Panc1 (cell line): ENCODE data around the gene MACROD2. TPM values are rescaled to one million over a fixed set of nuclear protein-coding genes. Genes with fewer than 3 reads are reported as not detected.

ENCODE experiments used
- ATAC-seq: fragments of 200-7000 bp; cut with Tn5 transposase; 2 replicates; pipeline ENCODE4 v1.9.1; 2020; ENCODE audit warnings: mild to moderate bottlenecking, moderate library complexity
- BruUV-seq: library from RNA; stranded (reverse); fragments of 400-500 nt; replicated peaks from 2 replicates; lab custom pipeline; 2021; lab: Mats Ljungman, UMichigan
- CTCF ChIA-PET: fragments of 300-600 bp; sonication (Branson Sonifier 250); formaldehyde crosslinking; loops from one replicate; lab custom pipeline; 2022; ENCODE audit warnings: antibody characterized with exemption; lab: Charles Lee
- POLR2A ChIA-PET: fragments of 300-600 bp; sonication (Branson Sonifier 250); formaldehyde crosslinking; loops from one replicate; lab custom pipeline; 2022; ENCODE audit warnings: antibody characterized with exemption; lab: Charles Lee
- DNase-seq: peaks from one replicate; pipeline ENCODE4 v3.0.0-alpha.2; 2010; ENCODE audit warnings: low read depth, low spot score
- H3K27ac ChIP-seq: 2 replicates; pipeline ENCODE4 v1.5.1; 2011; ENCODE audit warnings: mild to moderate bottlenecking, low read length, inconsistent platforms
- H3K27me3 ChIP-seq: fragments of 200-500 bp; sonication (Bioruptor generic); 2 replicates; pipeline ENCODE4 v1.6.0; 2014; ENCODE audit warnings: low read length, inconsistent platforms; ENCODE audit not compliant: control insufficient read depth, insufficient read depth
- H3K36me3 ChIP-seq: fragments of 200-500 bp; sonication (Bioruptor generic); 2 replicates; pipeline ENCODE4 v1.5.1; 2014; ENCODE audit warnings: inconsistent platforms, mild to moderate bottlenecking, low read length, moderate library complexity; ENCODE audit not compliant: control insufficient read depth, insufficient read depth
- H3K4me1 ChIP-seq: 2 replicates; pipeline ENCODE4 v1.5.1; 2011; ENCODE audit warnings: inconsistent platforms, mild to moderate bottlenecking, low read length, moderate library complexity; ENCODE audit not compliant: control insufficient read depth, insufficient read depth
- H3K4me3 ChIP-seq, 2 experiments: 2 replicates each; pipeline ENCODE4 v1.5.1; 2011 to 2012; ENCODE audit warnings: low read depth in 2 of 2, low read length in 2 of 2, mild to moderate bottlenecking in 2 of 2, inconsistent platforms in 1 of 2, moderate library complexity in 1 of 2
- H3K9me3 ChIP-seq: fragments of 200-500 bp; sonication (Bioruptor generic); 2 replicates; pipeline ENCODE4 v1.5.1; 2014; ENCODE audit warnings: low read depth, mild to moderate bottlenecking, inconsistent platforms, low read length, moderate library complexity; ENCODE audit not compliant: control insufficient read depth, insufficient read depth
- CTCF ChIP-seq: fragments of 450-650 bp; IDR thresholded peaks from 2 replicates; pipeline ENCODE4 v1.5.1; 2017; ENCODE audit warnings: mild to moderate bottlenecking
- POLR2AphosphoS5 ChIP-seq: IDR thresholded peaks from 2 replicates; pipeline ENCODE4 v1.6.1; 2012; ENCODE audit warnings: mild to moderate bottlenecking, low read depth, low read length, moderate library complexity
- REST ChIP-seq, 2 experiments: IDR thresholded peaks; 2 replicates each; pipeline ENCODE4 v1.6.1; 2011 to 2012; ENCODE audit warnings: low read depth in 2 of 2, control low read depth in 1 of 2, low read length in 1 of 2, mild to moderate bottlenecking in 1 of 2, moderate library complexity in 1 of 2; ENCODE audit not compliant: insufficient read depth in 1 of 2
- SIN3A ChIP-seq: IDR thresholded peaks from 2 replicates; pipeline ENCODE4 v1.6.1; 2012; ENCODE audit warnings: low read depth, mild to moderate bottlenecking, low read length, moderate library complexity, borderline replicate concordance; ENCODE audit not compliant: insufficient read depth
- TCF7L2 ChIP-seq: IDR thresholded peaks from 2 replicates; pipeline ENCODE4 v1.6.1; 2011; ENCODE audit warnings: mild to moderate bottlenecking, low read depth, low read length, inconsistent platforms
- in situ Hi-C: cut with HindIII; loops from 2 replicates; pipeline ENCODE4 v1.10.0; 2016; ENCODE audit warnings: low sequenced_read_pairs, low pct_unique_long_range_greater_than_20kb
- intact Hi-C: fragments of 100-400 bp; cut with micrococcal nuclease; formaldehyde crosslinking; loops from one replicate; pipeline ENCODE4 v1.10.0; 2022; ENCODE audit not compliant: unreplicated experiment
- total RNA-seq: library from RNA; stranded (reverse); gene quantifications from one replicate; pipeline ENCODE4 v1.2.1, GENCODE V29; 2021; ENCODE audit not compliant: unreplicated experiment

Gene MACROD2
- total RNA-seq, 1 experiment from 2014 or later: 1.2 TPM

GRCh38 chr20:14203657-14204056 is 208.3 kb downstream of the MACROD2 start:
- TF ChIP-seq REST (IDR thresholded peaks at IDR 0.05; ENCODE audit: insufficient read depth in 1 of 2, low read depth in 2 of 2, low read length in 1 of 2) (no peak), CTCF (no peak), SIN3A (no peak), TCF7L2 (no peak), POLR2AphosphoS5 (no peak)
- CTCF ChIA-PET: no interaction called here
- Histone ChIP-seq H3K27me3 (no peaks in the 10 kb centered on the region), H3K4me3 (no peak overlapping the region), H3K9me3 (no peaks in the 10 kb centered on the region), H3K36me3 (no peaks in the 10 kb centered on the region), H3K27ac (no peak overlapping the region), H3K4me1 (no peaks in the 10 kb centered on the region)
- no peak for DNase-seq
- POLR2A ChIA-PET: no interaction called here
- no peak for ATAC-seq
- no TSS peak for BruUV-seq
- intact Hi-C loops (no loop called here), in situ Hi-C loops (no loop called here)

- Histone ChIP-seq H3K4me3 (no peak overlapping the region), H3K27me3 (no peaks in the 10 kb centered on the region), H3K9me3 (no peaks in the 10 kb centered on the region), H3K27ac (no peak overlapping the region), H3K36me3 (no peaks in the 10 kb centered on the region), H3K4me1 (no peaks in the 10 kb centered on the region)
- ATAC-seq: no peak
- BruUV-seq: no TSS peak
- ChIA-PET CTCF (no interaction called here), POLR2A (no interaction called here)
- in situ Hi-C loops (no loop called here), intact Hi-C loops (no loop called here)
- no peak for DNase-seq
- no peak for TF ChIP-seq SIN3A
- TF ChIP-seq REST (IDR thresholded peaks at IDR 0.05; ENCODE audit: insufficient read depth in 1 of 2, low read depth in 2 of 2, low read length in 1 of 2): no peak
- no peak for TF ChIP-seq POLR2AphosphoS5
These were observed 212.3 kb downstream of the MACROD2 start for GRCh38 chr20:14207591-14207990.
